Fibroblast of lung (primary cell): ENCODE results near the gene NTNG1.

Experiments
- CTCF ChIP-seq, 2 donors: IDR thresholded peaks in 1 of 2; conservative IDR thresholded peaks in 1 of 2; 1 replicate in 1 of 2; 2 replicates in 1 of 2; pipeline ENCODE4 v1.5.1; 2011 to 2012; ENCODE audit warnings: low read length in 2 of 2, control low read depth in 1 of 2, inconsistent platforms in 1 of 2, low read depth in 1 of 2, mild to moderate bottlenecking in 1 of 2
- EZH2 ChIP-seq: IDR thresholded peaks from 2 replicates; pipeline ENCODE4 v1.5.1; 2012; ENCODE audit warnings: low read length, control low read depth, mild to moderate bottlenecking; ENCODE audit errors: missing control alignments

GRCh38 chr1:107523736-107524135 lies 382.9 kb downstream of the NTNG1 start:
- no peak for TF ChIP-seq CTCF (conservative IDR thresholded peaks at IDR 0.05 in 1 of 2, IDR thresholded peaks at IDR 0.05 in 1 of 2; ENCODE audit: low read depth in 1 of 2, low read length in 2 of 2)
- TF ChIP-seq EZH2 = no peak
